Esophagus squamous epithelium (tissue), 4 donors: ENCODE results near the gene TMA16.

Experiments used
- POLR2A ChIP-seq, 4 donors: fragments of 450-650 bp; IDR thresholded peaks; one replicate each; pipeline ENCODE4 v1.6.1; 2017; ENCODE audit warnings: antibody characterized with exemption in 4 of 4, mild to moderate bottlenecking in 4 of 4, moderate library complexity in 3 of 4
- TF ChIP-seq, protein P1 (sequence below), 6 experiments: fragments of 450-650 bp in 4 of 6; fragments of 200-600 bp in 2 of 6; sonication (generic) in 2 of 6; IDR thresholded peaks; one replicate each; pipeline ENCODE4 v1.5.1; 2016 to 2019; ENCODE audit warnings: antibody characterized with exemption in 6 of 6, mild to moderate bottlenecking in 4 of 6, moderate library complexity in 4 of 6

DNA sequence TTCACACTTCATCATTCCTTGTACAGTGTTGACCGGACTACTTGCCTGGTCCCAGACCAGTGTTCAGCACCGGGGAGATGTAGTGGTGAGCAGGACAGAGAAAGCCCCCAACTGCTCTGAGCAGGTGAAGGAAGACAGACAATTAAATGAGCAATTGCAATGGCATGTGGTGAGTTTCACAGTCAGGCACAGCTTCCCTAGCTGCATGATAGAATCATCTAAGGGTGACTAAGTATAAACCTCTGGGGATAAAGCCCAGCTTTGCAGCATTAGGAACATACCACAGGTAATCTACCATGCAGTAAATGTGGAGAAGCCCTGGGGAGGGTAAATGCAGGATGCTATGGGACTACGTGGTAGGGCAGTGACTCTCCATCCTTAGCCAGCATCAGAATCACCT, 47.8 kb downstream of the TMA16 start:
- TF ChIP-seq, protein P1, sequence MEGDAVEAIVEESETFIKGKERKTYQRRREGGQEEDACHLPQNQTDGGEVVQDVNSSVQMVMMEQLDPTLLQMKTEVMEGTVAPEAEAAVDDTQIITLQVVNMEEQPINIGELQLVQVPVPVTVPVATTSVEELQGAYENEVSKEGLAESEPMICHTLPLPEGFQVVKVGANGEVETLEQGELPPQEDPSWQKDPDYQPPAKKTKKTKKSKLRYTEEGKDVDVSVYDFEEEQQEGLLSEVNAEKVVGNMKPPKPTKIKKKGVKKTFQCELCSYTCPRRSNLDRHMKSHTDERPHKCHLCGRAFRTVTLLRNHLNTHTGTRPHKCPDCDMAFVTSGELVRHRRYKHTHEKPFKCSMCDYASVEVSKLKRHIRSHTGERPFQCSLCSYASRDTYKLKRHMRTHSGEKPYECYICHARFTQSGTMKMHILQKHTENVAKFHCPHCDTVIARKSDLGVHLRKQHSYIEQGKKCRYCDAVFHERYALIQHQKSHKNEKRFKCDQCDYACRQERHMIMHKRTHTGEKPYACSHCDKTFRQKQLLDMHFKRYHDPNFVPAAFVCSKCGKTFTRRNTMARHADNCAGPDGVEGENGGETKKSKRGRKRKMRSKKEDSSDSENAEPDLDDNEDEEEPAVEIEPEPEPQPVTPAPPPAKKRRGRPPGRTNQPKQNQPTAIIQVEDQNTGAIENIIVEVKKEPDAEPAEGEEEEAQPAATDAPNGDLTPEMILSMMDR (IDR thresholded peaks at IDR 0.05): no peak
- no peak for TF ChIP-seq POLR2A (IDR thresholded peaks at IDR 0.05)
